Activated CD8-positive, alpha-beta T cell treated with anti-CD3 and anti-CD28 coated beads for 36 hours (primary cell): Measurements from ENCODE around the gene LGR6. TPM values are rescaled to one million over a fixed set of nuclear protein-coding genes. Genes with fewer than 3 reads are reported as not detected.

Experiments used
- ATAC-seq: fragments of 200-7000 bp; cut with Tn5 transposase; one replicate; pipeline ENCODE4 v1.10.0; 2021; ENCODE audit warnings: mild to moderate bottlenecking, moderate library complexity
- CTCF ChIA-PET: fragments of 350-600 bp; sonication (Branson Sonifier 250); formaldehyde crosslinking; loops from one replicate; lab custom pipeline; 2021; ENCODE audit warnings: antibody characterized with exemption; lab: Charles Lee
- POLR2A ChIA-PET: fragments of 350-600 bp; sonication (Branson Sonifier 250); formaldehyde crosslinking; loops from one replicate; lab custom pipeline; 2021; ENCODE audit warnings: antibody characterized with exemption; lab: Charles Lee
- DNase-seq: peaks from one replicate; pipeline ENCODE4 v3.0.0-alpha.2; 2020
- H3K27ac Mint-ChIP-seq: one replicate; pipeline ENCODE4 v1.8.0; 2021; ENCODE audit warnings: mild to moderate bottlenecking, mixed read lengths
- H3K27me3 Mint-ChIP-seq: one replicate; pipeline ENCODE4 v1.8.0; 2021; ENCODE audit warnings: mixed read lengths
- H3K36me3 Mint-ChIP-seq: one replicate; pipeline ENCODE4 v1.8.0; 2021; ENCODE audit warnings: low read depth, mixed read lengths
- H3K4me1 Mint-ChIP-seq: one replicate; pipeline ENCODE4 v1.8.0; 2021; ENCODE audit warnings: low read depth, mixed read lengths
- H3K4me3 Mint-ChIP-seq: one replicate; pipeline ENCODE4 v1.8.0; 2021; ENCODE audit warnings: mild to moderate bottlenecking, moderate library complexity, mixed read lengths
- H3K9me3 Mint-ChIP-seq: one replicate; pipeline ENCODE4 v1.8.0; 2021; ENCODE audit warnings: mixed read lengths
- CTCF ChIP-seq: fragments of 200-600 bp; IDR thresholded peaks from one replicate; pipeline ENCODE4 v1.8.0; 2022; ENCODE audit warnings: antibody characterized with exemption, mild to moderate bottlenecking
- intact Hi-C: fragments of 100-400 bp; cut with micrococcal nuclease; formaldehyde crosslinking; loops from one replicate; pipeline ENCODE4 v1.10.0; 2022
- total RNA-seq, 2 experiments: library from RNA; stranded (reverse); gene quantifications; one replicate each; pipeline ENCODE4 v1.2.3, GENCODE V29; 2021

Gene LGR6
- total RNA-seq, 2 experiments from 2014 or later = 0.34 TPM

GRCh38 chr1:202227997-202228401, 34.4 kb downstream of the LGR6 start:
- H3K9me3 Mint-ChIP-seq = no peaks in the 10 kb centered on the region
- no peaks in the 10 kb centered on the region for H3K27me3 Mint-ChIP-seq
- intact Hi-C loops = loop anchor here (10.0 kb wide), 1 partner anchor 407 kb away; no protein-coding TSS in a partner anchor
- no peak overlapping the region for H3K27ac Mint-ChIP-seq
- ATAC-seq = peak; percentile 39
- DNase-seq = no peak
- no peak for TF ChIP-seq CTCF
- H3K36me3 Mint-ChIP-seq = no peaks in the 10 kb centered on the region
- CTCF ChIA-PET = no interaction called here
- no peak overlapping the region for H3K4me3 Mint-ChIP-seq
- POLR2A ChIA-PET = interaction anchor here (0.6 to 0.7 kb wide), 2 partner anchors 9 to 123 kb away, joined by 3 read pairs; no protein-coding TSS in a partner anchor
- peaks cover 17% of the 10 kb centered on the region for H3K4me1 Mint-ChIP-seq

- intact Hi-C loops = loop anchor here (10.0 kb wide), 1 partner anchor 406 kb away; no protein-coding TSS in a partner anchor
- H3K27ac Mint-ChIP-seq = no peak overlapping the region
- CTCF ChIA-PET = no interaction called here
- no peaks in the 10 kb centered on the region for H3K27me3 Mint-ChIP-seq
- no peaks in the 10 kb centered on the region for H3K9me3 Mint-ChIP-seq
- H3K4me1 Mint-ChIP-seq = peaks cover 17% of the 10 kb centered on the region
- DNase-seq (no peak), ATAC-seq (no peak)
- no peaks in the 10 kb centered on the region for H3K36me3 Mint-ChIP-seq
- POLR2A ChIA-PET = interaction anchor here (0.6 to 0.7 kb wide), 2 partner anchors 10 to 122 kb away, joined by 3 read pairs; no protein-coding TSS in a partner anchor
- no peak for TF ChIP-seq CTCF
- no peak overlapping the region for H3K4me3 Mint-ChIP-seq
These were observed 35.0 kb downstream of the LGR6 start for GRCh38 chr1:202228484-202229122.

DNA sequence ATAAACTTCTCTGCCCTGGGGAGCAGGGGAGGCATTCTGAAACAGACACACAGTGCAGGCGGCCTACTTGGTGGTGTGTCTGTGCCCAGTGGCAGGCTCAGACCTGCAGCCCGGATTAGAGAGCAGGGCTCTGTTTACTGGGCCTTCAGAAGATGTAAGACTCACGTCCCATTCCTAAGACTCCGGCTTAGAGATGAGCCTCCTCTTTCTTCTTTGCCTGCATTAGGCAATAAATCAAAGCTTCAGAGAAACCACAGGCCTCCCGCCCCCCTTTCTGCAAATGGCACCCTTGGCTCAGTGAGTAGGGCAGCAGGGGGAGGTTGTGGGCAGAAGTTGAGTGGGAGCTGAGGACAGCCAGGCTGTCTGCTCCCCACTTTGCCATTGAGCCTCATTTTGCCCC, 35.8 kb downstream of the LGR6 start:
- TF ChIP-seq CTCF = no peak
- ATAC-seq = no peak
- intact Hi-C loops = loop anchor here (10.0 kb wide), 1 partner anchor 405 kb away; no protein-coding TSS in a partner anchor
- no peaks in the 10 kb centered on the region for H3K9me3 Mint-ChIP-seq
- ChIA-PET POLR2A (no interaction called here), CTCF (no interaction called here)
- no peak overlapping the region for H3K4me3 Mint-ChIP-seq
- no peak for DNase-seq
- H3K4me1 Mint-ChIP-seq = peaks cover 17% of the 10 kb centered on the region
- no peak overlapping the region for H3K27ac Mint-ChIP-seq
- H3K27me3 Mint-ChIP-seq = no peaks in the 10 kb centered on the region
- H3K36me3 Mint-ChIP-seq = no peaks in the 10 kb centered on the region

DNA sequence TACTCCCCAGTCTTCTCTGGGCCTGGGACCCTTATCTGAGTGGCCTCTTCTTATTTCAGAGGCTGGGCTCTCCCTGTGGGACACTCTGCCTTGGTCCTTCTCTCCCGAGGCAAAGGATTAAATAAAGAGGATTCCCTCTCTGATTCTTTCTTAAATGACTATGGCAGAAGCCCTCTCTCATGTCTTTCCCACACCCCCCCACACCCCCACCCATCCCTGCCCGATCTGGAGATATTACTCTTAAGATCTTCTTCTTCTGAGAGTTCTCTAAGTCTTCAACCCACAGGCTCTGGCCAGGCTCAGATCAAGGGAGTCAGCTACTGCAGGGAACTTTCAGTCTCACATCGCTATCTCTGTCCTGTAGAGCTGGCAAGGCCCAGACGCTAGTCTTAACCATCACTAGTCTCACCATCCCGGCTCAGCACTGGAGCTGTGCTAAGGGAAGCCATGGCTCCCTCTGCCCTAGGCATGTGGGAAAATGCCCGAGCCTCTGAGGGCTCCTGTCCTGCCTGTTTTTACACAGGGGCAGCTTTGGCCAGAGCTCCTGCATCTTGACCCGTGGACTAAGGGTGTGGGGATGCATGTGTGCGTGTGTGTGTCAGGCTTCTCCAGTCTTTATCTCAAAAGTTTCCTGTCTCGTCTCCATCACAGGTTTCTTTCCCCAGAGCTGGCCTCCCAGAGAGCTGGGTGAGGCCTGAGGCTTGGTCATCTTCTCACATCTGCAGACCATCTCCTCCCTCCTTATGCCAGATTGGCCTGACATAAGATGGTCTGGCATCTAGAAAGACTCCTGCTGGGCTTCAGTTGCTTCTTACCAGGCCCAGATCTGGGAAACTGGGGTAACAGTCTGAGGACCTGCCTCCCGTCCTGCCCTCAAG, 36.7 kb downstream of the LGR6 start:
- no peaks in the 10 kb centered on the region for H3K36me3 Mint-ChIP-seq
- CTCF ChIA-PET = interaction anchor here (1.3 to 1.5 kb wide), 2 partner anchors 38 to 231 kb away, joined by 3 to 6 read pairs; no protein-coding TSS in a partner anchor

More for the DNA sequence above, 36.7 kb downstream of the LGR6 start:
- ATAC-seq (no peak), DNase-seq (no peak)
- intact Hi-C loops = no loop called here
- H3K27ac Mint-ChIP-seq = no peak overlapping the region
- POLR2A ChIA-PET = no interaction called here
- no peaks in the 10 kb centered on the region for H3K9me3 Mint-ChIP-seq
- no peak for TF ChIP-seq CTCF
- no peak overlapping the region for H3K4me3 Mint-ChIP-seq
- no peaks in the 10 kb centered on the region for H3K27me3 Mint-ChIP-seq
- H3K4me1 Mint-ChIP-seq = peaks cover 17% of the 10 kb centered on the region
